Subcutaneous adipose tissue (tissue), 4 donors: ENCODE results near the gene TTLL9. TPM values are rescaled to one million over a fixed set of nuclear protein-coding genes. Genes with fewer than 3 reads are reported as not detected.

Source experiments
- CTCF ChIP-seq: fragments of 450-650 bp; IDR thresholded peaks from one replicate; pipeline ENCODE4 v1.5.1; 2016; ENCODE audit warnings: low read depth, mild to moderate bottlenecking, control low read depth, antibody characterized with exemption, moderate library complexity
- total RNA-seq, 4 donors: library from RNA; depleted of rRNA; stranded (reverse); fragments of >200 nt; gene quantifications; one replicate each; pipeline ENCODE4 v1.1.0, GENCODE V29; 2016

Gene TTLL9
- total RNA-seq, 4 donors from 2014 or later = 0.38 to 0.66 (median 0.51) TPM; not detected in 1

- TF ChIP-seq CTCF = no peak
Measured at GRCh38 chr20:31901615-31902014, 31.2 kb downstream of the TTLL9 start.

- TF ChIP-seq CTCF = no peak
Measured at GRCh38 chr20:31903627-31904386, 33.4 kb downstream of the TTLL9 start.

GRCh38 chr20:31906001-31906400 lies 35.6 kb downstream of the TTLL9 start:
- TF ChIP-seq CTCF = no peak

- no peak for TF ChIP-seq CTCF
Measured at GRCh38 chr20:31907046-31907445, 36.6 kb downstream of the TTLL9 start.

- no peak for TF ChIP-seq CTCF
Measured at GRCh38 chr20:31908016-31908415, 37.6 kb downstream of the TTLL9 start.

- TF ChIP-seq CTCF = no peak
Measured at GRCh38 chr20:31908424-31908823, 38.0 kb downstream of the TTLL9 start.

GRCh38 chr20:31909253-31910070 lies 39.0 kb downstream of the TTLL9 start:
- TF ChIP-seq CTCF = no peak
